IMR-90 (cell line): ENCODE results near the gene TMTC2. TPM values are rescaled to one million over a fixed set of nuclear protein-coding genes. Genes with fewer than 3 reads are reported as not detected.

Source experiments
- ATAC-seq: fragments of 200-7000 bp; cut with Tn5 transposase; 2 replicates; pipeline ENCODE4 v1.9.1; 2020; ENCODE audit warnings: low read depth, mild to moderate bottlenecking, moderate library complexity
- BruUV-seq: library from RNA; stranded (reverse); fragments of 400-500 nt; replicated peaks from 2 replicates; lab custom pipeline; 2021; lab: Mats Ljungman, UMichigan
- CTCF ChIA-PET: fragments of 300-600 bp; formaldehyde crosslinking; extraction: SDS; loops from one replicate; lab custom pipeline; 2021; ENCODE audit warnings: antibody characterized with exemption; lab: Yijun Ruan, JAX
- POLR2A ChIA-PET: fragments of 300-600 bp; sonication (Branson Sonifier 250); formaldehyde crosslinking; loops from one replicate; lab custom pipeline; 2022; ENCODE audit warnings: antibody characterized with exemption; ENCODE audit not compliant: unreplicated experiment; lab: Charles Lee
- DNase-seq: peaks from one replicate; pipeline ENCODE4 v3.0.0; 2013
- H2AFZ ChIP-seq: replicated peaks from 2 replicates; pipeline ENCODE3; 2013; ENCODE audit warnings: low read length, mild to moderate bottlenecking; ENCODE audit not compliant: poor library complexity
- H2AK5ac ChIP-seq: 2 replicates; pipeline ENCODE4 v1.6.1; 2013; ENCODE audit warnings: low read depth, low read length, inconsistent platforms
- H2AK9ac ChIP-seq: replicated peaks from 2 replicates; pipeline ENCODE3; 2013; ENCODE audit warnings: mild to moderate bottlenecking, low read depth, low read length, moderate library complexity; ENCODE audit not compliant: poor library complexity
- H2BK120ac ChIP-seq: 2 replicates; pipeline ENCODE4 v1.6.1; 2013; ENCODE audit warnings: low read depth, low read length, inconsistent platforms
- H2BK15ac ChIP-seq: 3 replicates; pipeline ENCODE4 v1.6.1; 2013; ENCODE audit warnings: low read depth, low read length, inconsistent platforms
- H2BK20ac ChIP-seq: 2 replicates; pipeline ENCODE4 v1.6.1; 2013; ENCODE audit warnings: low read depth, mild to moderate bottlenecking, inconsistent platforms, low read length, moderate library complexity
- H2BK5ac ChIP-seq: 2 replicates; pipeline ENCODE4 v1.6.1; 2013; ENCODE audit warnings: mild to moderate bottlenecking, low read depth, low read length, inconsistent platforms; ENCODE audit not compliant: poor library complexity, severe bottlenecking
- H3K14ac ChIP-seq: replicated peaks from 2 replicates; pipeline ENCODE4 v1.6.1; 2013; ENCODE audit warnings: low read depth, low read length, inconsistent platforms
- H3K18ac ChIP-seq: 2 replicates; pipeline ENCODE4 v1.6.1; 2013; ENCODE audit warnings: low read depth, low read length, control low read depth
- H3K23ac ChIP-seq: 2 replicates; pipeline ENCODE4 v1.6.1; 2013; ENCODE audit warnings: low read depth, low read length, inconsistent platforms
- H3K27ac ChIP-seq: 2 replicates; pipeline ENCODE4 v1.5.1; 2013; ENCODE audit warnings: mild to moderate bottlenecking, control low read depth, low read length; ENCODE audit not compliant: insufficient read depth
- H3K27me3 ChIP-seq: 2 replicates; pipeline ENCODE4 v1.6.1; 2013; ENCODE audit warnings: low read length; ENCODE audit not compliant: control insufficient read depth, insufficient read depth
- H3K36me3 ChIP-seq: 2 replicates; pipeline ENCODE4 v1.6.1; 2013; ENCODE audit warnings: low read length, mixed read lengths; ENCODE audit not compliant: control insufficient read depth, insufficient read depth
- H3K4ac ChIP-seq: 2 replicates; pipeline ENCODE4 v1.6.1; 2013; ENCODE audit warnings: low read depth, low read length, inconsistent platforms
- H3K4me1 ChIP-seq: 2 replicates; pipeline ENCODE4 v1.6.1; 2013; ENCODE audit warnings: low read length, mixed read lengths; ENCODE audit not compliant: control insufficient read depth, insufficient read depth
- H3K4me2 ChIP-seq: 2 replicates; pipeline ENCODE4 v1.6.1; 2013; ENCODE audit warnings: low read depth, mild to moderate bottlenecking, control low read depth, low read length, moderate library complexity
- H3K4me3 ChIP-seq: 2 replicates; pipeline ENCODE4 v1.5.1; 2013; ENCODE audit warnings: low read depth, mild to moderate bottlenecking, control low read depth, low read length, moderate library complexity; ENCODE audit not compliant: insufficient read depth
- H3K56ac ChIP-seq: 2 replicates; pipeline ENCODE4 v1.6.1; 2013; ENCODE audit warnings: low read length, inconsistent platforms; ENCODE audit not compliant: insufficient read depth; ENCODE audit errors: extremely low read depth
- H3K79me1 ChIP-seq, 2 experiments: 2 replicates each; pipeline ENCODE4 v1.6.1; 2013; ENCODE audit warnings: low read length in 2 of 2, inconsistent platforms in 1 of 2, low read depth in 1 of 2
- H3K9ac ChIP-seq: 2 replicates; pipeline ENCODE4 v1.6.1; 2013; ENCODE audit warnings: low read depth, low read length, control low read depth
- H3K9me1 ChIP-seq: 2 replicates; pipeline ENCODE4 v1.6.1; 2013; ENCODE audit warnings: low read length, inconsistent platforms; ENCODE audit not compliant: insufficient read depth
- H3K9me3 ChIP-seq: 2 replicates; pipeline ENCODE4 v1.6.1; 2013; ENCODE audit warnings: low read length; ENCODE audit not compliant: control insufficient read depth, insufficient read depth
- H4K20me1 ChIP-seq: 2 replicates; pipeline ENCODE4 v1.6.1; 2013; ENCODE audit warnings: low read length, inconsistent platforms; ENCODE audit not compliant: insufficient read depth
- H4K5ac ChIP-seq: 2 replicates; pipeline ENCODE4 v1.6.1; 2013; ENCODE audit warnings: mild to moderate bottlenecking, low read depth, low read length, control low read depth
- H4K8ac ChIP-seq, 2 experiments: 2 replicates each; pipeline ENCODE4 v1.6.1; 2013; ENCODE audit warnings: low read depth in 2 of 2, low read length in 2 of 2, control low read depth in 1 of 2, inconsistent platforms in 1 of 2
- H4K91ac ChIP-seq: 2 replicates; pipeline ENCODE4 v1.6.1; 2013; ENCODE audit warnings: low read depth, low read length, inconsistent platforms; ENCODE audit not compliant: insufficient read depth
- ELK1 ChIP-seq: fragments of 150-350 bp; IDR thresholded peaks from 2 replicates; pipeline ENCODE4 v1.6.1; 2016; ENCODE audit warnings: low read depth, mild to moderate bottlenecking, low read length, moderate library complexity, borderline replicate concordance
- MXI1 ChIP-seq: IDR thresholded peaks from 2 replicates; pipeline ENCODE4 v1.6.1; 2012; ENCODE audit warnings: low read depth, mild to moderate bottlenecking, low read length, moderate library complexity, borderline replicate concordance
- RFX5 ChIP-seq: IDR thresholded peaks from 2 replicates; pipeline ENCODE4 v1.8.0; 2012; ENCODE audit warnings: low read depth, mild to moderate bottlenecking, low read length, moderate library complexity
- USF2 ChIP-seq: fragments of 150-350 bp; IDR thresholded peaks from 2 replicates; pipeline ENCODE4 v1.6.1; 2017; ENCODE audit warnings: mild to moderate bottlenecking, antibody characterized with exemption, low read length, low read depth
- WGBS, 2 experiments: methylation state at CpG; one replicate each; pipeline versions ENCODE4 v1.1.5 to v1.1.7; 2013; ENCODE audit warnings: missing lambda C conversion rate in 2 of 2; ENCODE audit not compliant: insufficient read length in 1 of 2; ENCODE audit errors: extremely low coverage in 2 of 2; 5-methylcytosine and 5-hydroxymethylcytosine counted together
- dilution Hi-C: fragments of 300-500 bp; cut with HindIII; formaldehyde crosslinking; loops from one replicate; pipeline ENCODE4 v1.14.3; 2018; ENCODE audit warnings: low sequenced_read_pairs; ENCODE audit not compliant: unreplicated experiment
- in situ Hi-C: fragments of 300-500 bp; cut with MboI; formaldehyde crosslinking; loops from 3 replicates; pipeline ENCODE4 v1.14.3; 2019; ENCODE audit warnings: low sequenced_read_pairs, inconsistent platforms, mixed read lengths
- intact Hi-C: fragments of 100-400 bp; cut with micrococcal nuclease; formaldehyde crosslinking; loops from 2 replicates; pipeline ENCODE4 v1.10.0; 2022
- polyA plus RNA-seq, 3 experiments: library from polyadenylated mRNA; depleted of rRNA; stranded (reverse); fragments of >200 nt; gene quantifications; 2 replicates each; pipeline ENCODE4 v1.2.3, GENCODE V29; 2012; ENCODE audit warnings: low replicate concordance in 1 of 3
- total RNA-seq: library from RNA; depleted of rRNA; stranded (reverse); fragments of >200 nt; gene quantifications from 2 replicates; pipeline ENCODE4 v1.2.3, GENCODE V29; 2012

The TMTC2 gene
- total and polyA plus RNA-seq, 2 of the 4 experiments (the other 2 are of a cell fraction) = 0.56 to 1.4 TPM

GRCh38 chr12:83143950-83144349, 457.2 kb downstream of the TMTC2 start:
- Histone ChIP-seq H2BK15ac (no peak overlapping the region), H2BK20ac (no peak overlapping the region), H3K36me3 (no peaks in the 10 kb centered on the region), H4K8ac (no peak overlapping the region), H3K27me3 (no peaks in the 10 kb centered on the region), H3K27ac (no peak overlapping the region), H4K5ac (no peak overlapping the region), H2AFZ (no peak overlapping the region), H4K20me1 (no peaks in the 10 kb centered on the region), H3K9ac (no peak overlapping the region), H4K91ac (no peak overlapping the region), H3K14ac (no peak overlapping the region), H3K4me1 (no peaks in the 10 kb centered on the region), H3K56ac (no peak overlapping the region), H3K4me2 (no peak overlapping the region), H2AK5ac (no peak overlapping the region), H3K79me1 (no peaks in the 10 kb centered on the region), H2BK120ac (no peak overlapping the region), H3K18ac (no peak overlapping the region), H3K4me3 (no peak overlapping the region), H3K9me3 (peaks cover 7% of the 10 kb centered on the region), H3K23ac (no peak overlapping the region), H2AK9ac (no peak overlapping the region), H3K9me1 (no peaks in the 10 kb centered on the region), H3K4ac (no peak overlapping the region), H2BK5ac (no peak overlapping the region)
- ATAC-seq (no peak), DNase-seq (no peak)
- BruUV-seq = no TSS peak
- no CpG with 5 or more reads among the region's 1 CpG for WGBS, 2 experiments
- POLR2A ChIA-PET = no interaction called here
- CTCF ChIA-PET = no interaction called here
- dilution Hi-C loops (no loop called here), in situ Hi-C loops (no loop called here), intact Hi-C loops (no loop called here)
- TF ChIP-seq MXI1 (no peak), ELK1 (no peak), USF2 (no peak), RFX5 (no peak)
